Activated T-cell treated with anti-CD3 and anti-CD28 coated beads, Interleukin-2, amount 50 U/mL, for 48 hours (primary cell): ENCODE measurements around the gene MTARC1.
A peak's percentile ranks its signal among the peaks of the same experiment; 100 is the strongest.

Experiments
- DNase-seq, 2 experiments: peaks; one replicate each; pipeline ENCODE4 v3.0.0-alpha.2; 2020

The MTARC1 gene

DNA sequence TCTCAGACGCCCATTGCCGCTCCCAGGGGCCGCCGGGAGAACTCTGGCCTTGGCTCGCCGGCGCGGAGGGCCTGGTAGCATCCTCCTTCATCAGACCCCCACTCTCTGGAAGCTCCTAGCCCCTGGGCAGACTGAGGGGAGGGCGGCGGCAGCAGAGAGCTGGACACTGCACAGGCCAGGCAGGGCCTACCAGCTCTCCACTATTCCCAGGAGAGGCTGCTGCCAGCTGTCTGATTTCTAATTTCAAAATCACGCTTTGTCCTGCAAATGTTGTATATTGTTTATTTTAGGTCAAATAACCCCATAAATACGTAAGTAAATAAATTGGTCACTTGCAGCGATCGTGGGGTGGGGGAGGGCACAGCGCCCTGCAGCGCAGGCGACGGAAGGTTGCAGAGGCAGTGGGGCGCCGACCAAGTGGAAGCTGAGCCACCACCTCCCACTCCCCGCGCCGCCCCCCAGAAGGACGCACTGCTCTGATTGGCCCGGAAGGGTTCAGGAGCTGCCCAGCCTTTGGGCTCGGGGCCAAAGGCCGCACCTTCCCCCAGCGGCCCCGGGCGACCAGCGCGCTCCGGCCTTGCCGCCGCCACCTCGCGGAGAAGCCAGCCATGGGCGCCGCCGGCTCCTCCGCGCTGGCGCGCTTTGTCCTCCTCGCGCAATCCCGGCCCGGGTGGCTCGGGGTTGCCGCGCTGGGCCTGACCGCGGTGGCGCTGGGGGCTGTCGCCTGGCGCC is at the start of gene MTARC1:
Gene MTARC1, plus strand, starts transcription at position 577 of the 732 bp plus-strand sequence. Its CDS starts 32 bp downstream, at position 609.
- peak in 1 of 2 experiments; percentile 32 for DNase-seq

DNA sequence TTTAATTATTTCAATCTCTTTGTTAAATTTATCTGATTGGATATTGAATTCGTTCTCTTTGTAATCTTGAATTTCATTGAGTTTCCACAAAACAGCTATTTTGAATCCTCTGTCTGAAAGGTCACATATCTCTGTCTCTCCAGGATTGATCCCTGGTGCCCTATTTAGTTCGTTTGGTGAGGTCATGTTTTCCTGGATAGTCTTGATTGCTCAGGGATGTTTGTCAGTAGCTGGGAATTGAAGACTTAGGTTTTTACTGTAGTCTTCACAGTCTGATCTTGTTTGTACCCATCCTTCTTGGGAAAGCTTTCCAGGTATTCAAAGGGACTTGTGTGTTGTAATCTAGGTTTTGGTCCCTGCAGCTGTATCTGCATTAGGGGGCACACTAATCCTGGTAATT is 45.4 kb upstream of the MTARC1 start:
- no peak for DNase-seq

DNA sequence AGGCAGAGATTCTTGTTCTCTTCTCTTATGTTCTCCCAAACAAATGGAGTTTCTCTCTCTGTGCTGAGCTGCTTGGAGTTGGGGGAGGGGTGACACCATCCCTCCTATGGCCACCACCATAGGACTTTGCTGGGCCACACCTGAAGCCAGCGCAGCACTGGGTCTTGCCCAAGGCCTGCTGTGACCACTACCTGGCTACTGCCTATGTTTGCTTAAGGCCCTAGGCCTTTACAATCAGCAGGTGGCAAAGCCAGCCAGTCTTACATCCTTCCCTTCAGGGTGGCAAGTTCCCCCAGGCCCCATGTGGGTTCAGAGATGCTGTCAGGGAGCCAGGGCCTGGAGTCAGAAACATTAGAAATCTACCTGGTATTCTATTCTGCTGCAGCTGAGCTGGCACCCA is 44.9 kb upstream of the MTARC1 start:
- no peak for DNase-seq

DNA sequence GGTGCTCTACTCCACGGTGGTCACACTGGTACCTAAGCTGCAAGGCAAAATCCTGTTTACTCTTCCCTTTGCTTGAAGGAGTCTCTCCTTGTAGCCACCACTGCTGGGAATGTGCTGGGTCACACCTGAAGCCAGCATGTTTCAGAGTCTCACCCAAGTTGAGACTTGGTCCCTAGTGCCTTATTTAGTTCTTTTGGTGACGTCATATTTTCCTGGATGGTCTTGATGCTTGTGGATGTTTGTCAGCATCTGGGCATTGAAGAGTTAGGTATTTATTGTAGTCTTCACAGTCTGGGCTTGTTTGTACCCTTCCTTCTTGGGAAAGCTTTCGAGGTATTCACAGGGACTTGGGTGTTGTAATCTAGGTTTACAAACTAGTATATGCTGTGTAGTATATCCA is 44.2 kb upstream of the MTARC1 start:
- DNase-seq: no peak

DNA sequence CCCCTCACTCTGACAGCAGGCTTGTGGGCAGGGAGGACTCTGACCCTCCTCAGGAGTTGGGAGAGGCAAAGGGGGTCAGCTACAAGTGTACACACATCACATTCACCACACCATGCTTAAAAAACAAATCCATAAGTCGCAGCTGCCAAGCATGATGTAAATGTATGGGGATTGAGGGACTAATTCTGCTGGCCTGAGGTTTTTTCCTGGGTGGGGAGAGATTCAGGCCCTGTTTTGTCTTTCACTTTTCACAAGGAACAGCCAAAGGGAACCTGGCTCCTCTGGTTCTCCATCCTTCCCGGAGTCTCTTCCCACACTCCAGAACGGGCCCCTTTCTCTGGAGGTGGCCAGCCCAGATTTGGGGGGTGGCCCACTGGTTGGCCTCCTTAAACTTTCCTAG is 39.9 kb upstream of the MTARC1 start:
- DNase-seq: no peak

DNA sequence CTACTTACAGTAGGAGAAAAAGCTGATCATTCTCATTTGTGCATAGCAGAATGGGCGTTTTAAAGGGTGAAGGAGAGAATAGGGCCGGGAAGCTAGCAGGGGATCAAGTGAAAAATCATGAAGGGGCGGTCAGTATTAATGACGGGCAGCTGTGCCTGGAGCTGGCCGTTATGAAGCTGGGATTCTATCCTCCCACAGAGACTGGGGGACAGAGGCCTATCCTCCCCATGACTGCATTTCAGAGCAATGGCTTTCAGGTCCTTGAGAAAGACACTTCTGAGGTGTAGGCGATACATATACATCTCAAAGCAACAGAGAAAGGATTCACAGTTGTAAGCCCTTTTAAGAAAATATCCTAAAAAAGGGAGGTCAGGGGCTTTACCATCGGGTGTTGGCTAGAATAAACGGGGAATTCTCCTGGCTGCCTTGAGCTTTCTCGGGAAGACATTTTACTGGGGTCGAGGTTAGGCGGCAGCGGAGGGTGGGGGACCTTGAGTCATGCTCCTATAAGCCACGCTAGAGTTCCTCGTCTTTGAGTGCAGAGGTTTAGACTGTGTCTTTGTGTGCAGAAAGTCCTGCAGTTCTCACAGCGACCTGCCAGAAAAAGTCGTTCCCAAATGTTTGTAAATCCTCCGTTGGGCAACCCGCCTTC is 39.1 kb upstream of the MTARC1 start:
- no peak for DNase-seq

DNA sequence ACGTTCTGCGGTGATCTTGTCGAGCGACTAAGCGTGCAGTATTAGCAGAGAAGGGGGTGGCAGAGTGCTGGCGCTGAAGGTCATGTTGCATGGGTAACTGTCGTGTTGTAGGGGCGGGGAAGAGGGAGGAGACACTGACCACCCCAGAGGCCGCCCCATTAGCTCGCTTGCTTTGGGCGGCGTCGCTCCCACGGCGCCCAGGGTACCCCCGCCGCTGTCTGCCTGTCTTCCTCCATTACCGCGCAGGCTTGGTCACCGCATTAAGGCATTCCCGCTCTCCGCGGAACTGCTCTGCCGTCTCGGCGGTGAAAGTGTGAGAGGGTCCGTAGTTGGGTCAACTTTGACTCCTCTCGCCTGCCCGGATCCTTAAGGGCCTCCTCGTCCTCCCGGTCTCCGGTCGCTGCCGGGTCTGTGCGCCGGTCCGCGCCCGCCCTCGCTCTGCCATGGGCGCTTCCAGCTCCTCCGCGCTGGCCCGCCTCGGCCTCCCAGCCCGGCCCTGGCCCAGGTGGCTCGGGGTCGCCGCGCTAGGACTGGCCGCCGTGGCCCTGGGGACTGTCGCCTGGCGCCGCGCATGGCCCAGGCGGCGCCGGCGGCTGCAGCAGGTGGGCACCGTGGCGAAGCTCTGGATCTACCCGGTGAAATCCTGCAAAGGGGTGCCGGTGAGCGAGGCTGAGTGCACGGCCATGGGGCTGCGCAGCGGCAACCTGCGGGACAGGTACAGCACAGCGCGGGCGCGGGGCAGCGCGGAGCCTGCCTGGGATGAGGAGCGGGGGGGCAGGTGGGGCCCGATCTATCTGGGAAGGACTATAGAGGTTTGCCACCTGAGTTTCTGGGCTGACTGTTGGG is 38.4 kb upstream of the MTARC1 start, which contains the start of gene MTARC2:
Gene MTARC2, plus strand, starts transcription at position 234 of the 846 bp plus-strand sequence. Its CDS starts 210 bp downstream, at position 444.
- peak; percentile 25 to 36 for DNase-seq

DNA sequence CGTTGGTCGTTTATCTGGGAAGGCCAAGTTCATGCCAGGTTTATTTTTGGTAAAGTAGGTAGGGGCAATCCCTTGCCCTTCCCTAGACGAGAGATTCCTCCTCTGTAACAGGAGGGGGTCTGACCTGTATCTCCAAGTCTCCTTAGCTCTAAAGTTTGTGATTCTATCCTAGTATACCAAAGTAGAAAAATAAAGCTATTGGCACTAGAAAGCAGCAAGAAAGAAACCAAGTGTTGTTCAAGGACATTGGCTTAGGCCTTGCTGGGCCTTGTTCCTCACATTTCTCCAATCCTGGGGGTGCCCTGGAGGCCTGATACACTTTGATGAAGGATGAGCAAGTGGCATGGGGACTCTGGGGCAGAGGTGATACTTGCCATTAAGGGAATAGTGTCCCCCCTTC is 37.8 kb upstream of the MTARC1 start:
- DNase-seq: no peak

DNA sequence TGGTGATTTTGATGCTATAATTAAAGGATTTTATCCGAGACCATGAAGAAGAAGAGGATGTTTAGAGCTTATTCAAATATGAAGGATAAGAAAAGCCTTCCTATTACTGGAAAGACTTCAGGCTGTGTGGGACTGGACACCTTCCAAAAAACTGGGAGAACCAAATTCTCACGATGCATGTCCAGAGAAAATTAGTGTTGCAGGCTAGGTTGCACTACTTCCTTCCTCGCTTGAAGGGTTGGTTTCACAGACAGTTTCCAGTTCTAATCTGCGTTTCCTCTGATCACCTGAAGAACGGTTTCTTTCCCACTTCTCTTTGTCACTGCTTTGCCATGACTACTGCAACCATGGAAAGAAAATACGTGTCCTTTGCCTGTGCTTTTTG is 36.6 kb upstream of the MTARC1 start:
- DNase-seq: no peak

DNA sequence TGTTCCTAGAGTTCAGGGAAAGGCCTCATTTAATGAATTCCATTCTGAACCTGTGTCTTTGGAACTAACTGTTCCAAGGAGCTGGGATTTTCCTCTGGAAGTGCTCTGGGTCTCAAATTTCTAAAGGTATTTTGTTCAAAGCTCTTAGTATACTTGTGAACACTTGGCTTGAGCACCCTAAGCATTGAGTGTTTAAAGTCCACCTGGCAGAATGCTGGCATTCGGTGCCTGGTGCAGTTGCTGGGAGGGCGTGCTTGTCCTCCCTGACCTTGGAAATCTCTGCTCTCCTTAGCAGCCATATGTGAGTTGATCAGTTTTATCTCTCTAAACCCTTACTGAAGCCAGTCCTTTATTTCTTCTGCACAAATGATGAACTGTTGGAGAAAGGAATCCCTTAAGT is 35.6 kb upstream of the MTARC1 start:
- DNase-seq: no peak

DNA sequence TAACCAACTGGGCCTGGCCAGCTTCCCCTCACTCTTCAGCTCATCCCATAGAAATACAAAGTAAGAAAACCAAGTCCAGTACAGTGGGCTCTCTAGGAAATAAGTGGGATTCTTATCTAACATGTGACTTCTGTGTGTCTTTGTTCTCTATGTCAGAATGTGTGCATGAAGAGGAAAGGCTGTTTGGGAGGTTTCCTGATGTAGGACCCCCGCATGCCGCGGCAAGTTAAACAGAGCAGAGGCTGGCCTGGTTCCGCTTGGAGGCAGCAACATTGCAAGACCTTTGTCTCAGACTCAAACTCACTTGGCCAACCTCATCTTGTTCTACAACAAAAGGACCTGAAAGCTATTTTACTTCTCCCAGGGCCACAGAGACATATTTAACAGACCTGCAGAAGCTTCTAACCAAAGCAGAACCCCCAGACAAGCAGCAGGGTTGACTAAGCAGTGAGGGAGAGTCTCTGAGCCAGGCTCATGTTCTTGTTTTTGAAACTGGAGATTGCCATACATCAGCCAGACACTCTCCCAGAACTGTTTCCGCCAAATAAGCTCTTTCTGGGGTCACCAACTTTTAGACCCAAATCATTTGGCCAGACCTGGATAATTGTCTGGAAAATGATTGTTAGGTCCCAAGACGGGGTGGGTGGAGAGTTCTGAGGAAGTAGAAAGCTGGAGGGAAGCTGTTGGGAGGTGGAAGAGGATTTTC is 32.3 kb upstream of the MTARC1 start:
- no peak for DNase-seq

DNA sequence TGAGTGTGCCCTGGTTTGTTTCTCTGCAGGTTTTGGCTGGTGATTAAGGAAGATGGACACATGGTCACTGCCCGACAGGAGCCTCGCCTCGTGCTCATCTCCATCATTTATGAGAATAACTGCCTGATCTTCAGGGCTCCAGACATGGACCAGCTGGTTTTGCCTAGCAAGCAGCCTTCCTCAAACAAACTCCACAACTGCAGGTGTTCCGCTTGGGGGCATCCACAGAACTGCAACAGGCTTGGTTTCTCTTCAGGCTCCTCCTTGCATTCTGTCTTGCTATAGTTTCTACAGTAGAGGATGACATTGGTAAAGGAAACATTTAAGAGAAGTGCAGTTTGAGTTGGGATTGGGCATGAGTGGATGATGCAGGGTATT is 31.8 kb upstream of the MTARC1 start:
- DNase-seq: no peak

DNA sequence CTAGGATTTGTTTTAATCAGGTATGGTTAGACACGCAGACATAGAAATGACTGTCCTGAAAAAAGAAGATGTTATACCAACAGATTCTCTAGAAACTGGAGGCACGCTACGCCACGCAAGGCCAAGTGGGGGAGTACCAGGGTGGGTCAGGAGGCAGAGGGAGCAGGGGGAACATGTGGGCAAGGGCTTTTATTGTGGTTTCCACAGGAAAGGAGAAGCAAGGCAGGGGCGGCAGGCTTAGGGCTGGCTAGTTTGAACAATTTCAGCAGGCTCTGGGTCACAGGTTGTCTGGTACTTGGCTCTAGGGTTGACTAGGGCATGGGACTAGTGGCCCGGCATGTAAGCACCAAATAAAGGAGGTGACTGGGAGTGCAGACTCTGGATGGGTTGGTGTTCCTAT is 31.4 kb upstream of the MTARC1 start:
- no peak for DNase-seq

DNA sequence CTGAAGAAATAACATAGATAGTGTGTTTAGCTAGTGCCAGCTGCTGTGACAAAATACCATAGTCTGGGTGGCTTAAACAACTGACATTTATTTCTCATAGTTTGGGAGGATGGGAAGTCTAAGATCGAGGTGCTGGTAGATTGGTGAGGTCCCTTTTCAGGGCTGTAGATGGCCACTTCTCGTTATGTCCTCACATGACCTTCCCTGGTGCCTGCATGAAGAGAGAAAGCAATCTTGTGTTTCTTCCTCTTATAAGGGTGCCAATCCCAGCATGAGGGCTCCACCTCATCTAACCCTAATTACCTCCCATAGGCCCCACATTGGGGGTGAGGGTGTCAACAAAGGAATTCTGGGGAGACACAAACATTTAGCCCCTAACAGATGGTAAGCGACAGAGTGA is 29.3 kb upstream of the MTARC1 start:
- no peak for DNase-seq

DNA sequence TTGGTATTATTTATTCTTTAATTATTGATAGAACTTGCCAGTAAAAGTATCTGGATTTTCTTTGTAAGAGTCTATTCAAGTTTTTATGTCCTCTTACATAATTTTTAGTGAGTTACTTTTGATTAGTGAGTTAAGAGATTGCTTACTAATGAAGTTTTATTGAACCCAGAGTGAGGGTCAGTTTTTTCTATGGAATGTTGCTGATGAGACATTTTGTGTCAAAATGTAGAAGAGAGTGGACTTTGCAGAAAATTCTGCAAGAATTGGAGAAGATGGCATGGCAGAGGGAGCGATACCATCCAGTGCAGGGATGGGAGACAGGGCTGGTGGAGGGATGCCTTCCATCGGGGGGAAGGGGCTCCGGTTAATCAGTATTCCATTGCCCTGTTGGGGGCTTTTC is 27.6 kb upstream of the MTARC1 start:
- no peak for DNase-seq

DNA sequence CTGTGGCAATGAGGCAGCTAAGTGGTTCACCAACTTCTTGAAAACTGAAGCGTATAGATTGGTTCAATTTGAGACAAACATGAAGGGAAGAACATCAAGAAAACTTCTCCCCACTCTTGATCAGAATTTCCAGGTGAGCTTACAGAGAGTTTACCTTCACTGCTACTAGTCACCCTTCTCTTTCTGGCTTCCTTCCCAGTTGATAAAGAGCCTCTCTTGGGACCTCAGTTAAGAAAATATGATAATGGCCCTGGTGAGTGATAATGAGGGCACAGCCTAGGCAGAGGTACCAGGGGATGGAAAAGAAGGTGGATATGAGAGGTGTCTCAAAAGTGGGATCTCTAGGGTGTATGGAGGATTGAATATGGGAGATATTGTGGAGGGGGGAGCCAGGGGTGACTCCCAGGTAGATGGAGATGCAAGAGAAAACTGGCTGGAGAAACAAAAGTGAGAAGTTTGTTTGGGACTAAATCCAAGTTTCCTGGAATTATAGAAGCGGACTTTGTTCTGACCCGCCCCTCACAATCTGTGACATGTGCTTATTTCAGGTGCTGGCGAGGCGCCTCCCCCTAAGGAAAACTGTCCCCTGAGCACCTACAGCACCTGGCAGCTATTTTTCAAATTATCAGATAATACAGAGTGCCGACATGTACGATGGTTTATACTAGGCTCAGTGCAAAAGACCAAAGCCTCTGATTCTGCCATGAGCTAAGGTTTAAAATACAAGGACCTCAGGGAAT is 24.9 kb upstream of the MTARC1 start:
- no peak for DNase-seq

DNA sequence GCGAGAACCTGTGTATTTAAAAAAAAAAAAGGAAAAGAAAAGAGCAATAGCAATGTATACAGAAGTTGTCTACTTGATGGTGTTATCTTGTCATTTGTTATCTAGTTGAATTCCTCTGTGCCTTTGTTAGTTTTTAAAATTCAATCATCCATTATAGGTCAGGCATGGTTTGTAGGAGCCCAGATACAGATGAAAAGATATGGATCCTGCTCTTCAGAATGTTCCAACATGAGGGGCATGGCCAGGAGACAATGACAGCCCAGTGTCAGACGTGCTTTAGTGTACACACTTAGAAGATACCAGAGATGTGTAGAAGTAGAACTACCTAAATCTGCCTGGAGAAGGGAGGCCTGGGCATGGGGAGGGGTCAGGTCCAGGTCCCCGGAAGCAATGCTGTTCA is 22.0 kb upstream of the MTARC1 start:
- DNase-seq: no peak

DNA sequence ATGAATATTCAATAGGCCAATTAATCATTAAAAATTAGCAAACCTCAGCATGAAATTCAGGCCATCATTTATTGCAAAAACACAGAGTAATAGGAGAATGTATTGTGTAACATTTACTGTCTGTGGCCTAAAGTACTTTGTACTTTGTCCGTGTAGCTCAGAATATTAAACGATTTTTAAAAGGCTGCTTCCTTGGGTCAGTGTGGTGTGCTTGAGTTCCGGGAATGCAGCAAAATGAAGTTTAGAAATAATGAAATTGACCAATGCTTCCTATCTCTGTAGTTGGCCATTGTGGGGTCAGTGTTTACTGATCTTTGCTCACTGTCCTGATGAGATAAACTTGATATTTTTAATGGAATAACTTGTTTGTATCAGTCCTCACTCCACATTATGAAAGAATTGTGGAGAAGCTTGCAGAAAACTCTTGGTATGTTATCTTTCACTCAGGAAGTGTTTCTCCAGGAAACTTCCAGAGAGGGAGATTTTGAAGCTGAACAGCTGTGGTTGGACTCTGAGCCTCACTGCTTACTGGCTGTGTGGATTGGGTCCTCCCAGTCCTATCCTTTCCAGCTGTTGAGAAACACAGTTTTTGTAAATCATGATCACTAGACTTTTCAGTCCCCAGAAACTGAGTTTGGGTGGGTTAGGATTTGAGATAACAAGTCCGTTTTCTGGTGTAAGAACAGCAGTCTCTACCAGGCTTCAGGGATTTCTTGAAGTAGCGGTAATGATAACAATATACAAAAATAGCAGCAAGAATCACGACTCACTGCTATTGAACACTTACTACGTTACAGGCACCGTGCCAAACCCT is 19.2 kb upstream of the MTARC1 start:
- no peak for DNase-seq

DNA sequence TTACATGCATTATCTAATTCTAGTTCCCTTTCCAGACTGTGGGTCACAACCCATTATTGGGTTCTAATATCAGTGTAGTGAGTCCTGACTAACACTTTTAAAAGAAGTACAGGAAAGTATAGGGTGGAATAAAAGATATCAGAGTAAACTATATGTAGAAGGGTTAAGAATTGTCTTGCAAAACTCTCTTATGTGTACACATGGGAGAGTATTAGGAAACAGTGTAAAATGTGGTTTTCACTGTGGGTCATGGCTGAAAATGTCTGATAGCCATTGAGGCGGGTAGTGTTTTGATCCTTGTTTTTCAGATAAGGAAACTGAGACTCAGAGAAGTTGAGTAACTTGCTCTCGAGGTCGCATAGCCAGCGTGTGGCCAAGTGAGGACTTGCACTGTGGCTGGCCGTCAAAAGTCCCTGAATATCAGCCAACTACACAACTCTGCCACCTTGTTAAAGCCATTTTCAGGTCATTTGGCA is 18.5 kb upstream of the MTARC1 start:
- no peak for DNase-seq

DNA sequence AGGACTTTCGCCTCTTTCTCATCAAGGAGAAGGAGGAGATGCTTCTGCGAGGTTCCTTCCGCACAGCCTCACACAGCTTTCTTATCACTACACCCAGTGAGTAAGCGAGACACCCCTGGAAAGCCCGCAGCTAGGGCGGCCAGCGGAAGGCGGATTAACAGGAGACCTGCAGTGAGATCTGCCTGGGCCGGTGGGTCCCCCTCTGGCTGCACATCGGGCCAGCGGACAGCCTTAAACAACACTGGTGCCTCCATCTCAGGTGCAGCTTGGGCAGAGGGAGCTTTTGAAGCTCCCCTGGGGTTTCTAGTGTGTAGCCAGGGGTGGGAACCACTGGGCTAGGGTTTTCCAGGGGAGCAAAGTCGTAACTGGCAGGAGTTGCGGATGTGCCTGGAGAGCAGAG is 17.5 kb upstream of the MTARC1 start:
- no peak for DNase-seq

DNA sequence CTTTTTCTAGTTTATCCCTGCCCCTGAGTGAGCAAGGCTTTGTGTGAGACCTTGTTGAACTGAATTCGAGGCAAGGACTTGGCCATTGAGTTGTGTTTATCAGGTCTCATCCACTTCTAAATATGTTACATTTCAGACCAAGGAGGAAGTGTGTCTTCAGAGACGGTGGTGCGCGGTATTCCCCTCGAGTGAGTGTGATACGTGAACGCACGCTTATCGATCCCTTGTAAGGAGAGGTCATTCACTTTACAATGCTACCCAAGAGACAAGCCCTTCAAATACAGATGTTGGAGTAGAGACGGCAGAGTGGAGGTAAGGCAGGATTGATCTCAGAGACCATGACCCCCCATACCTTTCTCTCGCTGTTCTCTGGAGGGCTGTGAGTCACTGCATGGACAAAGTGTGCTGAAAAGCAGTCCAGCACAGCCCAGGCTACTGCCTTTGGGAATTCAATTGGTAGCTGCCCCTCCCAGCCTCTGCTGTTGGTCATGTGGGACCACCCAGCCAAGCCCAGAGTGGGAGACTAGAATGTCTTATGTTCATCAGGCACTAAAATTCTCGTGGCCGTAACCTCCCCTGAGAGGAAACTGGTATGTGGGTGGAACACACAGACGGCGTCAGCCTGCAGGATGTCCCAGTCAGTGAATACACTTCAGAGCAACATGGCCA is 16.3 kb upstream of the MTARC1 start:
- no peak for DNase-seq
